SU-DHL-6 (cell line): ENCODE measurements around the gene IGFLR1.
"Not testable (repeated sequence)": the region's sequence is repeated elsewhere in the genome, so short reads cannot be mapped to it uniquely, and the experiment has no call there.

Source experiments
- H2AFZ ChIP-seq: fragments of 200-600 bp; sonication (generic); 2 replicates; pipeline ENCODE4 v1.6.1; 2014; ENCODE audit warnings: low read depth, mild to moderate bottlenecking, moderate library complexity, mixed read lengths, antibody characterized with exemption, low read length; ENCODE audit not compliant: severe bottlenecking
- H3F3A ChIP-seq: fragments of 200-600 bp; shearing (Covaris generic); 2 replicates; pipeline ENCODE4 v1.6.0; 2016; ENCODE audit warnings: antibody characterized with exemption, mild to moderate bottlenecking; ENCODE audit not compliant: insufficient read depth
- H3K27ac ChIP-seq: fragments of 200-600 bp; sonication (generic); 2 replicates; pipeline ENCODE4 v1.5.1; 2016; ENCODE audit warnings: low read depth, mild to moderate bottlenecking, low read length, moderate library complexity, mixed read lengths
- H3K27me3 ChIP-seq: fragments of 200-600 bp; sonication (generic), shearing (Covaris generic); 2 replicates; pipeline ENCODE4 v1.6.0; 2014; ENCODE audit warnings: mild to moderate bottlenecking, low read length
- H3K36me3 ChIP-seq: fragments of 200-600 bp; sonication (generic); 2 replicates; pipeline ENCODE4 v1.6.1; 2014; ENCODE audit warnings: mild to moderate bottlenecking, low read length, mixed read lengths
- H3K4me2 ChIP-seq: fragments of 300-600, 200-600 bp; shearing (Covaris generic), sonication (generic); 2 replicates; pipeline ENCODE4 v1.6.0; 2014; ENCODE audit warnings: low read length, low read depth, mild to moderate bottlenecking; ENCODE audit not compliant: poor library complexity, severe bottlenecking
- H3K4me3 ChIP-seq: fragments of 200-600 bp; sonication (generic); 2 replicates; pipeline ENCODE4 v1.5.1; 2014; ENCODE audit warnings: antibody characterized with exemption, low read length, mild to moderate bottlenecking, mixed read lengths; ENCODE audit not compliant: insufficient read depth, poor library complexity, severe bottlenecking
- H3K79me2 ChIP-seq: fragments of 200-600 bp; sonication (generic); 2 replicates; pipeline ENCODE4 v1.6.1; 2014; ENCODE audit warnings: mild to moderate bottlenecking, low read length, moderate library complexity; ENCODE audit not compliant: insufficient read depth
- H3K9ac ChIP-seq: fragments of 200-600 bp; sonication (generic); 2 replicates; pipeline ENCODE4 v1.7.0; 2014; ENCODE audit warnings: mild to moderate bottlenecking, low read length
- H3K9me2 ChIP-seq: fragments of 200-600 bp; sonication (generic); replicated peaks from 2 replicates; pipeline ENCODE4 v1.6.1; 2014; ENCODE audit warnings: low read length; ENCODE audit not compliant: insufficient read depth
- H3K9me3 ChIP-seq: fragments of 200-600 bp; sonication (generic); 2 replicates; pipeline ENCODE4 v1.6.1; 2014; ENCODE audit warnings: low read length, mixed read lengths; ENCODE audit not compliant: insufficient read depth
- H4K20me1 ChIP-seq: fragments of 200-600 bp; sonication (generic); 2 replicates; pipeline ENCODE4 v1.6.1; 2014; ENCODE audit warnings: low read depth, mild to moderate bottlenecking, antibody characterized with exemption, low read length, moderate library complexity, mixed read lengths
- CTCF ChIP-seq: fragments of 200-600 bp; sonication (generic); IDR thresholded peaks from one replicate; pipeline ENCODE4 v1.5.1; 2017; ENCODE audit warnings: antibody characterized with exemption, mild to moderate bottlenecking, low read length, moderate library complexity; ENCODE audit not compliant: insufficient read depth, poor library complexity, severe bottlenecking
- EZH2phosphoT487 ChIP-seq: fragments of 200-600 bp; sonication (generic), shearing (Covaris generic); conservative IDR thresholded peaks from 2 replicates; pipeline ENCODE4 v1.6.1; 2018; ENCODE audit warnings: mild to moderate bottlenecking, antibody characterized with exemption, low read length, moderate library complexity, mixed read lengths

Gene IGFLR1

GRCh38 chr19:35693422-35693821, 48.8 kb downstream of the IGFLR1 start:
- Histone ChIP-seq H3K9ac (no peak overlapping the region), H3F3A (no peaks in the 10 kb centered on the region), H3K27ac (no peak overlapping the region), H3K4me2 (no peak overlapping the region), H3K27me3 (no peaks in the 10 kb centered on the region), H3K9me3 (no peaks in the 10 kb centered on the region), H4K20me1 (no peaks in the 10 kb centered on the region), H3K36me3 (no peaks in the 10 kb centered on the region), H3K4me3 (no peak overlapping the region), H3K79me2 (no peaks in the 10 kb centered on the region), H2AFZ (no peak overlapping the region), H3K9me2 (no peaks in the 10 kb centered on the region)
- TF ChIP-seq EZH2phosphoT487 (no peak), CTCF (no peak)

- Histone ChIP-seq H3K4me2 (no peak overlapping the region), H3K9me2 (no peaks in the 10 kb centered on the region), H3K27ac (no peak overlapping the region), H3K4me3 (no peak overlapping the region), H3K36me3 (no peaks in the 10 kb centered on the region), H3K9ac (no peak overlapping the region), H3K9me3 (no peaks in the 10 kb centered on the region), H3K27me3 (no peaks in the 10 kb centered on the region), H3F3A (no peaks in the 10 kb centered on the region), H2AFZ (no peak overlapping the region), H4K20me1 (no peaks in the 10 kb centered on the region), H3K79me2 (no peaks in the 10 kb centered on the region)
- no peak for TF ChIP-seq EZH2phosphoT487
- TF ChIP-seq CTCF = no peak
Observed at GRCh38 chr19:35692010-35692409, 50.2 kb downstream of the IGFLR1 start.

- not testable (repeated sequence) for H2AFZ ChIP-seq, H3K4me2 ChIP-seq
Observed at GRCh38 chr19:35691106-35691505, 51.1 kb downstream of the IGFLR1 start.

GRCh38 chr19:35689836-35690235, 52.4 kb downstream of the IGFLR1 start:
- H3K9ac ChIP-seq = no peak overlapping the region
- H3K4me3 ChIP-seq = no peak overlapping the region
- H3F3A ChIP-seq = no peaks in the 10 kb centered on the region
- no peak overlapping the region for H2AFZ ChIP-seq
- no peaks in the 10 kb centered on the region for H4K20me1 ChIP-seq
- TF ChIP-seq EZH2phosphoT487 = no peak
- no peak for TF ChIP-seq CTCF
- no peak overlapping the region for H3K4me2 ChIP-seq
- H3K36me3 ChIP-seq = no peaks in the 10 kb centered on the region
- no peaks in the 10 kb centered on the region for H3K27me3 ChIP-seq
- H3K9me2 ChIP-seq = no peaks in the 10 kb centered on the region
- no peaks in the 10 kb centered on the region for H3K9me3 ChIP-seq
- no peak overlapping the region for H3K27ac ChIP-seq
- H3K79me2 ChIP-seq = no peaks in the 10 kb centered on the region

More at GRCh38 chr19:35691106-35691505, 51.1 kb downstream of the IGFLR1 start:
- not testable (repeated sequence) for H3K27me3 ChIP-seq, H3K9ac ChIP-seq, H3K4me3 ChIP-seq, H3K9me3 ChIP-seq, H4K20me1 ChIP-seq, H3F3A ChIP-seq, H3K27ac ChIP-seq, H3K9me2 ChIP-seq, H3K36me3 ChIP-seq, H3K79me2 ChIP-seq
